ENCODE measurements around the gene TMEM106C.

Gene TMEM106C

GRCh38 chr12:47963340-47964040 is at the start of gene TMEM106C:
Gene TMEM106C (plus strand): TSS chr12:47963596. CDS start chr12:47964237, 641 bp downstream.
- peak; percentile 71 to 94 (median 86) for DNase-seq (ENCODE audit: low read depth in 4 of 4, low spot score in 1 of 4)

GRCh38 chr12:47920913-47921312 is 42.5 kb upstream of the TMEM106C start:
- DNase-seq (ENCODE audit: low read depth in 4 of 4, low spot score in 1 of 4), result no peak

- DNase-seq (ENCODE audit: low read depth in 4 of 4, low spot score in 1 of 4), result no peak
These were observed 41.5 kb upstream of the TMEM106C start for GRCh38 chr12:47921907-47922306.

GRCh38 chr12:47927346-47927745 is 36.0 kb upstream of the TMEM106C start:
- no peak for DNase-seq (ENCODE audit: low read depth in 4 of 4, low spot score in 1 of 4)

GRCh38 chr12:47930634-47931033 is 32.8 kb upstream of the TMEM106C start:
- no peak for DNase-seq (ENCODE audit: low read depth in 4 of 4, low spot score in 1 of 4)

GRCh38 chr12:47931187-47931586 is 32.2 kb upstream of the TMEM106C start:
- no peak for DNase-seq (ENCODE audit: low read depth in 4 of 4, low spot score in 1 of 4)

GRCh38 chr12:47935184-47935583 is 28.2 kb upstream of the TMEM106C start:
- DNase-seq (ENCODE audit: low read depth in 4 of 4, low spot score in 1 of 4), result no peak

- no peak for DNase-seq (ENCODE audit: low read depth in 4 of 4, low spot score in 1 of 4)
These were observed 25.3 kb upstream of the TMEM106C start for GRCh38 chr12:47938093-47938492.

- DNase-seq (ENCODE audit: low read depth in 4 of 4, low spot score in 1 of 4), result no peak
These were observed 24.8 kb upstream of the TMEM106C start for GRCh38 chr12:47938594-47938993.

GRCh38 chr12:47939009-47939601 is 24.3 kb upstream of the TMEM106C start:
- DNase-seq (ENCODE audit: low read depth in 4 of 4, low spot score in 1 of 4), result no peak

- no peak for DNase-seq (ENCODE audit: low read depth in 4 of 4, low spot score in 1 of 4)
These were observed 22.5 kb upstream of the TMEM106C start for GRCh38 chr12:47940773-47941474.

GRCh38 chr12:47941475-47941780 is 22.0 kb upstream of the TMEM106C start:
- no peak for DNase-seq (ENCODE audit: low read depth in 4 of 4, low spot score in 1 of 4)

- peak in 1 of 4 experiments; percentile 42 for DNase-seq (ENCODE audit: low read depth in 4 of 4, low spot score in 1 of 4)
These were observed 21.4 kb upstream of the TMEM106C start for GRCh38 chr12:47941871-47942613.

- no peak for DNase-seq (ENCODE audit: low read depth in 4 of 4, low spot score in 1 of 4)
These were observed 20.7 kb upstream of the TMEM106C start for GRCh38 chr12:47942614-47943225.

GRCh38 chr12:47943623-47944340 is 19.6 kb upstream of the TMEM106C start:
- no peak for DNase-seq (ENCODE audit: low read depth in 4 of 4, low spot score in 1 of 4)

- no peak for DNase-seq (ENCODE audit: low read depth in 4 of 4, low spot score in 1 of 4)
These were observed 18.6 kb upstream of the TMEM106C start for GRCh38 chr12:47944685-47945340.

- DNase-seq (ENCODE audit: low read depth in 4 of 4, low spot score in 1 of 4), result no peak
These were observed 18.1 kb upstream of the TMEM106C start for GRCh38 chr12:47945341-47945728.

GRCh38 chr12:47946413-47947323 is 16.7 kb upstream of the TMEM106C start:
- no peak for DNase-seq (ENCODE audit: low read depth in 4 of 4, low spot score in 1 of 4)

GRCh38 chr12:47947341-47947740 is 16.1 kb upstream of the TMEM106C start:
- DNase-seq (ENCODE audit: low read depth in 4 of 4, low spot score in 1 of 4), result no peak

Data from stimulated activated CD4-positive, alpha-beta T cell treated with anti-CD3 and anti-CD28 coated beads, Interleukin-1b, Interleukin-23, amount 100 ng/mL, for 24 hours (primary cell).